HG03521 (cell line): ENCODE data around the gene ING1.
"Not testable (repeated sequence)": the region's sequence is repeated elsewhere in the genome, so short reads cannot be mapped to it uniquely, and the experiment has no call there.

Experiments used
- ATAC-seq: cut with Tn5 transposase; IDR thresholded peaks from one replicate; pipeline ENCODE4 v1.9.1; 2021; ENCODE audit warnings: mild to moderate bottlenecking, moderate library complexity; ENCODE audit not compliant: unreplicated experiment

The ING1 gene, protein sequence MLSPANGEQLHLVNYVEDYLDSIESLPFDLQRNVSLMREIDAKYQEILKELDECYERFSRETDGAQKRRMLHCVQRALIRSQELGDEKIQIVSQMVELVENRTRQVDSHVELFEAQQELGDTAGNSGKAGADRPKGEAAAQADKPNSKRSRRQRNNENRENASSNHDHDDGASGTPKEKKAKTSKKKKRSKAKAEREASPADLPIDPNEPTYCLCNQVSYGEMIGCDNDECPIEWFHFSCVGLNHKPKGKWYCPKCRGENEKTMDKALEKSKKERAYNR

DNA sequence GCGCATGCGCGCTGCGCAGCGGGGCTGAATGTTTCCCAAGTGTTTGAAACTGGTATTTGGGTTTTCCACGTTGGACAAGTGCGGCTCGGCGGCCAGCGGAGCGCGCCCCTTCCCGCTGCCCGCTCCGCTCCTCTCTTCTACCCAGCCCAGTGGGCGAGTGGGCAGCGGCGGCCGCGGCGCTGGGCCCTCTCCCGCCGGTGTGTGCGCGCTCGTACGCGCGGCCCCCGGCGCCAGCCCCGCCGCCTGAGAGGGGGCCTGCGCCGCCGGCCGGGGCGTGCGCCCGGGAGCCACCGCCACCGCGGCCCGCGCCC lies at the start of gene ING1:
Gene ING1 (plus strand): TSS at position 59 of the 311 bp plus-strand sequence. CDS start 450 bp downstream, outside the sequence.
- ATAC-seq = no peak

GRCh38 chr13:110664041-110664440 lies 49.5 kb upstream of the ING1 start:
- no peak for ATAC-seq

GRCh38 chr13:110664673-110665072 lies 48.8 kb upstream of the ING1 start:
- no peak for ATAC-seq

GRCh38 chr13:110665491-110666254 lies 47.8 kb upstream of the ING1 start:
- ATAC-seq = no peak

DNA sequence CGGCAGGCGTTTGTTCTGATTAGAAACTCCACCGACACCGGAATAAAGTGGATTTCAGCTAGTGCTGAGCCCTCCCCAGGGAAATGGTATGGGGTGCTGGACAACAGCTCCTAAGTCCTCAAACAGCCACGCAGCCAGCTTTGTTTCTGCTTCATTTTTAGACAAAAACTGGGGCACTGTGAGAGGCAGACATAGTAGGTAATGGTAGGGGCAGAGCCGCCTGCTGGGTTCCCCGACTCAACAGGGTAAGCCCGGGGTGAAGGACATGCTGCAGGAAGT lies 47.3 kb upstream of the ING1 start:
- no peak for ATAC-seq

DNA sequence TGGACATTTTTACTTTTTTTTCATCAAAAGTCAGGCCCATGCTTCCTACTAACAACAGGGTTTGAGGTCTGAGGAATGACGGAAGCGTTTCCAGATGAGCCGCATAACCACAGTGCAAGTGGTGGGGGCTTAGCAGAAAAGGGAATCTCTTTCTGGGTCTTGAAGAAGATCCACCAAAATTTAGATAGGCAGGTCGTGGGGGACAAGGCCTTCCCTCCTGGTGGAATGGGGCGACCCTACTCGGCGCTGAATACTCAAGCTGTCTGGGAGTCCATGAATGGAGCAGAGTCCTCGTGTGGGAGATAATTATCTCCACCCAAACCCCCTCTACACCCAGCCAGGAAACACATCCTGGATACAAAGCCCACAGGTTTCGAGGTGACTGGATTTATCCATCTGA lies 44.5 kb upstream of the ING1 start:
- no peak for ATAC-seq

DNA sequence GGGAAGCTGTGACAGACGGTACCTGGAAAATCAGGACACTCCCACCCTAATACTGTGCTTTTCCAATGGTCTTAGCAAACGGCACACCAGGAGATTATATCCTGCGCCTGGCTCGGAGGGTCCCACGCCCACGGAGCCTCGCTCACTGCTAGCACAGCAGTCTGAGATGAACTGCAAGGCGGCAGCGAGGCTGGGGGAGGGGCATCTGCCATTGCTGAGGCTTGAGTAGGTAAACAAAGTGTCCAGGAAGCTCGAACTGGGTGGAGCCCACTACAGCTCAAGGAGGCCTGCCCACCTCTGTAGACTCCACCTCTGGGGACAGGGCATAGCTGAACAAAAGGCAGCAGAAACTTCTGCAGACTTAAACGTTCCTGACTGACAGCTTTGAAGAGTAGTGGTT lies 43.7 kb upstream of the ING1 start:
- not testable (repeated sequence) for ATAC-seq

- ATAC-seq = peak; percentile 70
These were observed 36.6 kb upstream of the ING1 start for GRCh38 chr13:110676595-110677587.

DNA sequence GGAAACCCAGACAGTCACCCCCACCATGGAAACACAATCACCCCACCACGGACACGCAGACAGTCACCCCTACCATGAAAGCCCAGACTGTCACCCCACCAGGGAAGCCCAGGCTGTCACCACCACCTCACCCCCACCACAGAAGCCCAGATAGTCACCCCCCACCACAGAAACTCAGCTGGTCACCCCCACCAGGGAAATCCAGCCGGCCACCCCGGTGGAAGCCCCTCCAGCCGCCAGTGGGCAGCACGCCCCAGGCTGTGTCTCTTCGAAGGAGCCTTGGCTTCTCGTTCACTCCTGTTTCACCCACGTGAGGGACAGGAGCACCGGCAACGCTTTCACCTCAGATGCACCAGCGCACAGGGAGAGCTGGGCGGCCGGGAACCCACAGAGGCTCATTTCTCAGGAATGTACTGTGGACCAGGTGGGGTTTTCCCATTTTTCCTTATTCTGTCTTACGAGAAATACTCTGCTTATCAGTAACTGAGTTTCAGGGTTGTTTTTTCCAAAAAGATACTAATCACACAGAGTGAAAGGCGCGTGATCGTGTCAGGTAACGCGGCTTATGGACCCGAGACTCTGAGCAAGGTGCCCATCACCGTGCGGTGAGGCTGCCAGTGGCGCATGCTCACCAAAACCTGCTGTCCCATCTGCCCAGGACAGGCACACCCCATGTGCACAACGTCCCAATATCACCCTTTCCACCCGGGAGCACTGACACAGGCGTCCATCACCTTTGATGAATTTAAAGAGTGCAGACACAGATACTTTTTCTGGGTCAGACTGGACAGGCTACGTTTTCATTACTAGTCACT lies 35.6 kb upstream of the ING1 start:
- ATAC-seq = no peak

DNA sequence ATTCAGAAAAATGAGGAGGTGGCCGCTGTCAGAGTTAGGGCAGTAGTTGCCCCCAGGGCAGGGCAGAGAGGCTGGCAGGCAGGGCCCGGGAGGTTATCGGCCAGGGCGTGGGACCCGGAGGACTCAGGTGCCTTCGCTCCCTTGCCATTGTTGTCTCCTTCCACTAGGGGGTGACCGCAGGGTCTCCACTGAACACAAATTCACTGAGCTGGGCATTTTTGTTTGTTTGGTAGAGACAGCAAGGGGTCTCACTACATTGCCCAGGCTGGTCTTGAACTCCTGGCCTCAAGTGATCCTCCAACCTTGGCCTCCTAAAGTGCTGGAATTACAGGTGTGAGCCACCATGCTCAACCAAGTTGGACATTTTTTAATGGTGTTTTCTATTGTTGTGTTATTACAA lies 32.6 kb upstream of the ING1 start:
- ATAC-seq = no peak

DNA sequence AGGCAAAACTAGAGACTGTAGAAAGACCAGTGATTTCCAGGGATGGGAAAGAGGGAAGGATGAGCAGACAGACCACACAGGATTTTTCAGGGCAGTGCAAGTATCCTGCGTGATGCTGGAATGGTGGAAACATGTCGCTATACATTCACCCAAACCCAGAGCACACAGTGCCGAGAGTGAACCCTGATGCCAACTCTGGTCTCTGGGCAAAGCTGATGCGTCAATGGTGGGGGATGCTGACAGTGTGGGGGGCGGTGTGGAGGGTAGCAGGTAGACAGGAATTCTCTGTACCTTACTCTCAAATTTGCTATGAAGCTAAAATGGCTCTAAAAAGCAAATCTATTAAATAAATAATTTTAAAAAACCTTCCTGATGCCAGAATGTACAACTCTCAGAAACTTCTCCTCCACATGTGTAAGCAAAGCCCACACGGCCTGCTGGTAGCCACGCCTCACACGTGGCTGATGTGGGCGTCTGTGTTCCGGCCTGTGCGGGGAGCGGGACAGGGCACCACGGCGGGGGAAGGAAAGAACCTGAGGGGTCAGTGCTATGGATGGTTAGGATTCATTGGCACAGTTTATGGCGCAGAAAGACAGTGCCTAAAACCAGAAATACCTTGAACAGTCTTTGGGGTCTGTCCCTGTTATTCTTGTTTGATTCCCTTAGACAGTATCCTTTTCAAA lies 31.5 kb upstream of the ING1 start:
- ATAC-seq = no peak

- no peak for ATAC-seq
These were observed 30.8 kb upstream of the ING1 start for GRCh38 chr13:110682746-110683145.

- no peak for ATAC-seq
These were observed 30.2 kb upstream of the ING1 start for GRCh38 chr13:110683203-110683883.

- ATAC-seq = no peak
These were observed 29.6 kb upstream of the ING1 start for GRCh38 chr13:110683921-110684320.

DNA sequence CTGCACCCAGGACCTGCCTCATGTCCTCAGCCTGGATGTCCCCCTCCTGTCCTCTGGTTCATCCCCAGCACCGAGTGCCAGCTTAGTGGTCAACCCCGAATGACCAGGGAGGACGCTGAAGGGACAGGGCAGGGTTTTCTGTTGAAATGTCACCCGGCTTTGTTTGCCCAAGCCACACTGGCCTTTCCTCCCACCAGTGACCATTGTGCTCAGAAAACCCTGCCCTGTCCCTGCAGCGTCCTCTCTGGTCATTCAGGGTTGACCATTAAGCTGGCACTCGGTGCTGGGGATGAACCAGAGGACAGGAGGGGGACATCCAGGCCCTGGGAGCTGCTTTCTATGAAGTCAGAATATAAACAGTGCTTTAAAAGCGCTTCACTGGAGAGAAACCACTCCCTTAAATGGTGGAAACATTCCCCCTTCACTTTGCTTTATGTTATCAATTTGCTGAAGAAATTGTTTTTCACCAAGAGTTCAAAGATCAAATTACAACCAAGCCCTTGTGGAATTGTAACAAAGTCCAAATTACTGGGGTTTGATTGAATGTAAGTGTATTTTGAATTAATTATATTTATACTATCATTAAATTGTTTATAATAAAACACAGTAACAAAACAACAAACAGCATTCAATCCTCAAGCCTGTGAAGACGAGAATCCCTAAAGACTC lies 29.0 kb upstream of the ING1 start:
- ATAC-seq = no peak

DNA sequence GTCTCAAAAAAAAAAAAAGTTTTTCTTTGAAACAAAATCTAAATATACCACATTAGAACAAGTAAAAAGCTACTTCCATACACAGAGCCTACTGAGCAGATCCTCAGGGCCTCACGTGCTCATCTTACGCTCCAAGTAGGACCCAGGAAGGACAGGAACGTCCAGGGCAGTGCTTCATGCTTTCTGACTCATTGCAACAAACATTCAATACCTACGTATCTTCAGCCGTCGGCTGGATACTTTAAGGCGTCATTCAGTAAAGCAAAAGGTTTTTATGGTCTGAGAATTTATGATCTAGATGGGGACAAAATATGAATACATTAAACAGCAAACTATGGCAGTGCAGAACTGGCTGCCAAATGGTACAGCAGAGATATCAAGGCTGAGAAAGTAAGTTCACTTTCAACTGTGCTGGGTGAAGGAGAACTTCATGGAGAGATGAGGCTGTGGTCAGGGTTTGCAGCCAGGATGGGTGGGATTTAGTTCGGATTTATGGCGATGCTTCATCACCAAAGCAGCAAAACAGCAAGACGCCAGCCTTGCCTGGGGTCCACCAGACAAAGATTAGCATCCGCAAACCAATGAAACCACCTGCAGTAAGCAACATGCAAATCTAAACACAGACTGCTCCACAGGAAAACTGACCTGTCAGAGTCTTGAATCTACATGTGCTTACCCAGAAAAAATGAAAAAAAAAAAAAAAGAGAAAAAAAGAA lies 28.0 kb upstream of the ING1 start:
- no peak for ATAC-seq

DNA sequence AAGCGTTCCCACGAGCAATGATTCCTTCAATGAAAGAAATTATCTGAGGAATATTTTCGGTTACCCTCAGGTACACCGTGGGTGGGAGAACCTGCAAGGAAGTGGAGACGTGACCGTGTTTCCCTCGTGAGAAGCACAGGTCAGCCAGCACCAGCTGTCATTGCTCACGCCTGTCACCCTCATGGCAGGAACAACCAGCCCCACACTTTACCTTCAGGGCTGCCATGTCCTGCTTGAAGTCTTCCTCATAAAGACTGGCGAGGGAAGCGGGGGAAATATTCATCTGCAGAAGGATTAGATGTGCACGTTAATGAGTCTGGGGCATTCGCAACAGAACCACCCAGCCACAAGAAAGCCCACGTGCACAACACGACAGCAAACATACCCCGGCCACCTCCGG lies 25.8 kb upstream of the ING1 start:
- ATAC-seq = no peak

- ATAC-seq = no peak
These were observed 24.5 kb upstream of the ING1 start for GRCh38 chr13:110689041-110689440.

DNA sequence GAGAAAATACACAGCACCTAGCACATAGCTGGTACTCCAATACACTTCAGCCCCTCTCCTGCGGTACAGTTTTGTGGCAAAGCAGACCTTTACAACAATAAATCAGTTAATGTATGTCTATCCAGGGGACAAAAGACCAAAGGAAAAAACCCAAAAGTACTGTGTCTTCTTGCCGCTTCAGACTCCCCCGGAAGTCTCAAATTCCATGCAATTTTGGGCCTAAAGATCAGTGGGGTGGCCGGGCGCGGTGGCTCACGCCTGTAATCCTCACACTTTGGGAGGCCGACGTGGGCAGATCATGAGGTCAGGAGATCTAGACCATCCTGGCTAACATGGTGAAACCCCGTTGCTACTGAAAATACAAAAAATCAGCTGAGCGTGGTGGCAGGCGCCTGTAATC lies 23.8 kb upstream of the ING1 start:
- ATAC-seq = no peak
